Activated CD8-positive, alpha-beta memory T cell treated with anti-CD3 and anti-CD28 coated beads for 36 hours (primary cell): ENCODE measurements around the gene SMOC1. TPM values are rescaled to one million over a fixed set of nuclear protein-coding genes. Genes with fewer than 3 reads are reported as not detected.

Source experiments
- CTCF ChIA-PET: fragments of 350-600 bp; sonication (Branson Sonifier 250); formaldehyde crosslinking; loops from one replicate; lab custom pipeline; 2021; ENCODE audit warnings: antibody characterized with exemption; lab: Charles Lee
- POLR2A ChIA-PET: fragments of 350-600 bp; sonication (Branson Sonifier 250); formaldehyde crosslinking; loops from one replicate; lab custom pipeline; 2021; ENCODE audit warnings: antibody characterized with exemption; lab: Charles Lee
- total RNA-seq, 2 experiments: library from RNA; stranded (reverse); gene quantifications; one replicate each; pipeline ENCODE4 v1.2.3, GENCODE V29; 2021

Gene SMOC1, protein sequence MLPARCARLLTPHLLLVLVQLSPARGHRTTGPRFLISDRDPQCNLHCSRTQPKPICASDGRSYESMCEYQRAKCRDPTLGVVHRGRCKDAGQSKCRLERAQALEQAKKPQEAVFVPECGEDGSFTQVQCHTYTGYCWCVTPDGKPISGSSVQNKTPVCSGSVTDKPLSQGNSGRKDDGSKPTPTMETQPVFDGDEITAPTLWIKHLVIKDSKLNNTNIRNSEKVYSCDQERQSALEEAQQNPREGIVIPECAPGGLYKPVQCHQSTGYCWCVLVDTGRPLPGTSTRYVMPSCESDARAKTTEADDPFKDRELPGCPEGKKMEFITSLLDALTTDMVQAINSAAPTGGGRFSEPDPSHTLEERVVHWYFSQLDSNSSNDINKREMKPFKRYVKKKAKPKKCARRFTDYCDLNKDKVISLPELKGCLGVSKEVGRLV
- total RNA-seq, result not detected

DNA sequence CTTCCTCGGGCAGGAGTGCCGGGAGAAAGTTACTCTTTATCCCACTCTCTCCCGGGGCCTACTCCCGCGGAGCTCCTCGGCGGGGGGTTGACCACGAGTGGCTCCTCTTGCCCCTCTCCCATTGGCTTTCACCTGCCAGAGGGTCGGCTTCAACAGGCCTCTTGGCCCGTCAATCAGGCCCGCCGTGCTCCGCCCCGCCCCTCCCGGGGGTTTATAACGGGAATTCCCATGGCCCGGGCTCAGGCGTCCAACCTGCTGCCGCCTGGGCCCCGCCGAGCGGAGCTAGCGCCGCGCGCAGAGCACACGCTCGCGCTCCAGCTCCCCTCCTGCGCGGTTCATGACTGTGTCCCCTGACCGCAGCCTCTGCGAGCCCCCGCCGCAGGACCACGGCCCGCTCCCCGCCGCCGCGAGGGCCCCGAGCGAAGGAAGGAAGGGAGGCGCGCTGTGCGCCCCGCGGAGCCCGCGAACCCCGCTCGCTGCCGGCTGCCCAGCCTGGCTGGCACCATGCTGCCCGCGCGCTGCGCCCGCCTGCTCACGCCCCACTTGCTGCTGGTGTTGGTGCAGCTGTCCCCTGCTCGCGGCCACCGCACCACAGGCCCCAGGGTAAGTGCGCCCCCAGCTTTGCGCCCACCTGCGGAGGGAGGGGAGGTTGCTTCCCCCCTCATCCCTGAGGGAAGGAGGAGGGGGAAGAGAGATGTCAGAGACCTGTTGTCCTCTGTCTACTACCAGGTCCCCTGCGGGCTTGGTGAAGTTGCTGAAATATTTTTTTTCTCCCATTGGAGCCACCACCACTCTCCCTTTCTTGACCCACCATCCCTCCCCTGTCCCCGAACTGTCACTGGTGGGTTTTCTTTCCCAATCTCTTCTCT is at the start of gene SMOC1:
TSS of gene SMOC1 (plus strand) at position 242 of the 869 bp plus-strand sequence. CDS start at position 505, 263 bp downstream.
- POLR2A ChIA-PET, result no interaction called here

DNA sequence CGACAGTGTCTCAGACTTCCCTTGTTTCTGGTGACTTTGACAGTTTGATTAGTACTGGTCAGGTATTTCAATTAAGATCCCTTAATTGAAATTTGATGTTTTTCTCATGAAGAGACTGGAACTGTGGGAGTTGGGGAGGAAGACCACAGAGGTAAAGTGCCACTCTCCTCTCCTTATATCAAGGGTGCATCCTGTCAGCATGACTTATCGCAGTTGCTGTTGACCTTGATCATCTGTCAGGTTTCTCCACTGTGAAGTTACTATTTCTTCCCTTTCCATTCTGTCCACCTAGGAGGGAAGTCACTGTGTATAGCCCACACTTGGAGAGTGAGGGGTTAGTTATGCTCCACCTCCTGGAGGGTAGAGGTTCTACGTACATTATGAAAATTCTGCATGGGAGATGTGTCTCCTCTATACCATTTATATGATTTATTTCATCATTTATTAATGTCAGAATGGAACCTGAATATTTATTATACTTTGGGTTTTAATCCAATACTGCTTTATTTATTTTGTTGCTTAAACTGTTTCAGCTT is 40.3 kb upstream of the SMOC1 start:
- CTCF ChIA-PET, result no interaction called here
- POLR2A ChIA-PET, result no interaction called here

More for the DNA sequence above, at the start of gene SMOC1:
- CTCF ChIA-PET, result no interaction called here

DNA sequence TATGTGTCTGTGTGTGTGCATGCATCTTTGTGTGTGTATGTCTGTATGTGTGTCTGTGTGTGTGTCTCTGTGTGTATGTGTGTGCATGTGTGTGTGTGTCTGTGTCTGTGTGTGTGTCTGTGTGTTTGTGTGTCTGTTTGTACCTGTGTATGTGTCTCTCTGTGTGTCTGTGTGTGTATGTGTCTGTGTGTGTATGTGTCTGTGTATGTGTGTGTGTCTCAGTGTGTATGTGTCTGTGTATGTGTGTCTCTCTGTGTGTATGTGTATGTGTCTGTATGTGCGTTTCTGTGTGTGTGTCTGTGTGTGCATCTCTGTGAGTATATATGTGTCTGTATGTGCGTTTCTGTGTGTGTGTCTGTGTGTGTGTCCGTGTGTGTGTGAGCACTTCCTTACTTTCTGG is 39.6 kb upstream of the SMOC1 start:
- ChIA-PET POLR2A (no interaction called here), CTCF (no interaction called here)

DNA sequence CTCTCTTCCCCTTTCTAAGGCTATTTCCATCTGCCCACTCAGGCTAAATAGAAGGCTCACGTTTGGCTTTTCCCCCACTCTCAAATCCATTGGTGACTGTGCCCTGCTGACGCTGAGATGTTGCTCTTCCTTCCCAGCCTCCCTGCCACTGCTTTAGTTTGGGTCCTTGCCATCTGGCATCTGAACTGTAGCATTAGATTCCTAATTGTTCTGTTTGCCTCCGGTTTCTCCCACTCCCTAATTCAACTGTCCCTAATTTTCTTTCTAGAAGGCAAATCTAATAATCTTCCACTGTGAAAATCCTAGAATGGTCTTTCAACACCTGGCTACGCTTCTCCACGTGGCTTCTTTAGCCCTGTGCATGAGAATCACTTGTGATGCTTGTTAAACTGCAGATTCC is 37.6 kb upstream of the SMOC1 start:
- POLR2A ChIA-PET, result no interaction called here
- CTCF ChIA-PET, result no interaction called here

DNA sequence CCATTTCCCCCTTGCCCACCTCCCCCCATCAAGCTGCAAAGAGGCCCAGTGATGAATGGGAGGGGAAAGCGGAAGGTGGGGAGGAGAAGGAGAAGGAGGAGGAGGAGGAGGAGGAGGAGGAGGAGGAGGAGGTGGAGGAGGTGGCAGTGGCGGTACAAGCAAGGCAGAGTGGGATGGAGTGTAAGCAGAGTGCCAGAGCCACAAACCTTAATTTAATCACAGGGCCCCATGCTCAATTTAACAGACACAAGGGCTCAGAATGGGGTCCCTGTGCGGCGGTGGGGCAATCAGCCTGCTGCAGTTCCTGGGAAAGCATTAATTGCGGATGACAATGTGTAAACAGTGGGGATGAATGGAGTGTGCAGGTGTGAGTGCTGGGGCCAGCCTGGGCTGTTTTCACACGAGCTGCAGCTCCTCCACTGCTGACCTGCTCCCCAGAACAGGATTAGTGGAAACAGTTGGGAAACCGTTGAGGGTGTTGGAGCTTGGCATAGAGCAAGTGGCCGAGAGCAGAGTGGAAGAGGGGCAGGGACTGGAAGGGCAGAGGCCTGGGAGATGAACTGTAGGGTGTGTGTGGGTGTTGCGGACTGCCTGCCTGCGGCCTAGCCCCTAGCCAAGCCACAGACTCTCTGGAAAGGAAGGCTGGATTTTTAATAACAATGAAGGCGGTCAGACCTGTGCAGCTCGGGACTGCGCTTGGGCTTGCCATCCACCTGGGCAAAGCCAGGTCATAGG is 36.4 kb upstream of the SMOC1 start:
- ChIA-PET CTCF (no interaction called here), POLR2A (no interaction called here)

DNA sequence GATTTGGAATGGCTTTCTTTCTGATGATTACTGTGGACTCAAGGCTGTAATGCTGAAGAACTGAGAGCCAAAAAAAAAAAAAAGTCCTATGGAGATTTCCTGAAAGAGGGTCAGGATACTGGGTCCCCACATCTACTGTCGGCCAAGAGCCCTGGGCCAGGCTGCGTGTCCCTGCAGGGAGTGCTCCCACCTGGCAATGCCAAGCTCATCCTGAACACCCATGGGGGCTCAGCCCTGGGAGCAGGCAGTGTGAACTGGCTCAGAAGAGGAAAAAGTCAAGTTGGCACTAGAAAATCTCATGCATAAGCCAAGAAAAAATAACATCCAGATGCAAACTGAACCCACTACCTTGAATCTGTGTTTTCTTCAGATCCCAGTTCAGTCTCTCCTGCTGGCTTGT is 35.0 kb upstream of the SMOC1 start:
- POLR2A ChIA-PET, result no interaction called here

DNA sequence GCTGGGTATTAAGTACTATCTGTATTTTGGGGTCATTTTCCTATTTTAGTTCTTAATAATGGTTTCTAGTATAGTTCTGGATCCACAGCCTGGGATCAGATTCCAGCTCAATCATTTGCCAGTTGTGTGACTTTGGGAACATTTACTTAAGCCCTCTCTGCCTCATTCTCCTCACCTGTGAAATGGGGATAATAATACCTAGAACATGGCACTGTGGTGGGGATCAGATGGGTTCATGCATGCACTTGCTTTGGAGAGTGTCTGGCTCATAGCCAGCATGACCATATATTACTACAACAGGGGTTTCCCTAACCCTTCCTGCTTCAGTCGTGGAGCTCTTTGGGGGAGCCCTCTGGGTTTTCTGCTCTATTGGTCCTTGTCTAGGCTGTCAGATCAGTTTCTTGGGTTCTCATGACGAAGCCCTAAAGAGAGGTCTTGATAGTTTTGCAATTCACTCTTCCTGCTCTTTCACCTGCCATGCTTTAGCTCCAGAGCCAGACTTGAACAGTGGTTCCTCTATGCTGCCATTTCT is 34.1 kb upstream of the SMOC1 start:
- CTCF ChIA-PET, result no interaction called here
- POLR2A ChIA-PET, result interaction anchor here (0.6 kb wide), 1 partner anchor 1149 kb away, joined by 3 read pairs; no protein-coding TSS in a partner anchor

More for the DNA sequence above, 35.0 kb upstream of the SMOC1 start:
- CTCF ChIA-PET, result no interaction called here

DNA sequence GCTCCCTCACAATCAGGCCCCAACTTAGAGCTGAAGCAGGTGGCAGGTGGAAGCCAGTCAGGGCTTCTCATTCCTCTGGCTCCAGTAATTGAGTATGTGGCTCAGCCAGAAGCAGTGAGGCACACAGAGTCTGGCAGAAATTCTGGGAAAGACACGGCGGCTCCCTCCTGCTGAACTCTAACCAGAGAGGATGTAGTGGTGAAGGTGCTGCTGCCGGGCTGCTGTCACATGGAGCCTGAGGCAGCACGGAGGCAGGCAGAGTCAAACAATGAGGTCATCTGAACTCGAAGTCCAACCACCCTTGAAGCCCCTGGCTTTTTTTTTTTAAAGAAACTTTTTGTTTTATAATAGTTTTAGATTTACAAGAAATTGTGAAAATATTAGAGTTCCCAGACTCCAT is 33.4 kb upstream of the SMOC1 start:
- ChIA-PET POLR2A (interaction anchor here (0.6 kb wide), 1 partner anchor 1148 kb away, joined by 3 read pairs; no protein-coding TSS in a partner anchor), CTCF (no interaction called here)

DNA sequence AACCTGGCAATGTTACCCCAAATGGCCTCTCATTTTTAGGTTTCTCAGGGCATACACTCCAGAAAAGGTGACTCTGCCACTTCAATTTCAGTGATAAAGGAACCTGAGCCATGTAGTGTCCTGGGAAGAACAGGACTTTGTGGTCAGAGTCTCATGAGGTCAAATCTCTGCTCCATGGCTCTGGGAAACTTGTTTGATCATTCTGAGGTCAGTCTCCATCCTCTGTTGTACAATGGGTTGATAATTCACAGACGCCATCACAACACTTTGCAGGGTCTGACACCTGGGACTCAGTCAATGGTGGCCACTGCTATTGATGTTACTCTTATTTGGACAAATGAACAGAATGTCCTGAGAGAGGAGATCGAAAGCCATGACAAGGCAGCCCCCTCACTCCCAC is 31.1 kb upstream of the SMOC1 start:
- ChIA-PET POLR2A (no interaction called here), CTCF (no interaction called here)

DNA sequence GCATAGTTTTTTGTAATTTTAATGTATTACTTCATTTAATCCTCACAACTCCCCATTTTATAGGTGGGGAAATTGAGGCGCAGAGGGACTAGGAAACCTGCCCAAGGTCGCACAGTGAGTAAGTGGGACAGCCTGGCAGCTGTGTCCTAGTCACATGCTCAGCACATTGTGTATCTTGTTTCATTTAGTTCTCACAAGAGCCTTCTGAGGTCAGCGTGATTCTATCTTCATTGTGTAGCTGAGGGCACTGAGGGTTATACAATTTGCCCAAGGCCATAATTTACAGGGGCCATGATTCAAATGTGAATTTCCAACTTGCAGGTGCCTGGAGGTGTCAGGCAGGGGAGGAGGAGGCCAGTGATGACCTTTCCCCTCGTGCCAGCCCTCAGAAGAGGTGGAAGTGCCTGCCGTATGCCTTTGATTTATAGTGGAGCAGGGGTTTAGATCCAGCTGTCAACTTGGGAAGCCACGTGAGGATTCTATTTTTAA is 30.3 kb upstream of the SMOC1 start:
- POLR2A ChIA-PET, result no interaction called here

DNA sequence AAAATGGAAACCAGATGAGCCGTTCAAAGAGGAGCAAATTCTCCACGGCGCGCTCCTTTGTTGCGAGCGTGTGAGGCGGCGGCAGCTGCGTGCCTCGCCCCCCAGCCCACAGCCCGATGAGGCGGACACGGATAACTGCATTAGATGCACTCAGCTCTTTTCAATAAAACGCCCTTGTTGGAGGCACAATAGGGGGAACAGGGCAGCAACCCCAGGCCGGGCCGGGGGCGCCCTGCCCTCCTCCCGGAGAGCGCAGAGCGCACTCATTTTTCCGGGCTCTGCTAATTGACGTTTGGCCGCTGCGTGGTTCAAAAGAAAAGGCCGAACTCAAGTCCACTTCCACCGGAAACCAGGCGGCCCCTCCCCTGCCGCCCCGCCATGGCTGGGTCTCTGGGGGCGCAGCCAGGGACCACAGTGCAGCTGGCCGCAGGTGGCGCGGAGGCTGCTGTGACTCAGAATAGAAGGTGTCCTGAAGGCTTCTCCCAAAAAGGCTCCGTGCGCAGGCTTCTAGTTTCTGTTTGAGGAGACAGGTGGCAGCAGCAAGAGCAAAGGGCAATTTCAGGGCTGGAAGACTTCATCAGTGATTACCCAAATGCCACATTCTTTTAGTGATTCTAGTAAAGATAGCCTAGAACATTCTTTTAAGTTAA is 29.0 kb upstream of the SMOC1 start:
- POLR2A ChIA-PET, result no interaction called here
- CTCF ChIA-PET, result no interaction called here

More for the DNA sequence above, 30.3 kb upstream of the SMOC1 start:
- CTCF ChIA-PET, result interaction anchor here (1.2 kb wide), 1 partner anchor 179 kb away, joined by 3 read pairs; no protein-coding TSS in a partner anchor

DNA sequence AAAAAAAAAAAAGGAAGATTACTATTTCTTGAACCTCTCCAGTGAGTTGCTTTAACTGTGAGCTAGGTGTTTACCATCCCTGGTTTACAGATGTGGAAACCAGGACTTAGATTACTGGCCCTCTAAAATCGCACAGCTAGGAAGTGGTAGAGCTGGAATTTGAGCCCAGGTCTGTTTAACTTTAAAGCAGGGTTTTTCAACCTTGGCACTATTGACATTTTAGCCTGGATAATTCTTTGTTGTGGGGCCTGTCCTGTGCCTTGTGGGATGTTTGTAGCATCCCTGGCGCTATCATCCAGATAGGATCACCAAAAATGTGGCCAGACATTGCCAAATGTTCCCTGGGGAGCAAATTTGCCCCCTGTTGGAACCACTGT is 28.5 kb upstream of the SMOC1 start:
- CTCF ChIA-PET, result no interaction called here
- POLR2A ChIA-PET, result no interaction called here

DNA sequence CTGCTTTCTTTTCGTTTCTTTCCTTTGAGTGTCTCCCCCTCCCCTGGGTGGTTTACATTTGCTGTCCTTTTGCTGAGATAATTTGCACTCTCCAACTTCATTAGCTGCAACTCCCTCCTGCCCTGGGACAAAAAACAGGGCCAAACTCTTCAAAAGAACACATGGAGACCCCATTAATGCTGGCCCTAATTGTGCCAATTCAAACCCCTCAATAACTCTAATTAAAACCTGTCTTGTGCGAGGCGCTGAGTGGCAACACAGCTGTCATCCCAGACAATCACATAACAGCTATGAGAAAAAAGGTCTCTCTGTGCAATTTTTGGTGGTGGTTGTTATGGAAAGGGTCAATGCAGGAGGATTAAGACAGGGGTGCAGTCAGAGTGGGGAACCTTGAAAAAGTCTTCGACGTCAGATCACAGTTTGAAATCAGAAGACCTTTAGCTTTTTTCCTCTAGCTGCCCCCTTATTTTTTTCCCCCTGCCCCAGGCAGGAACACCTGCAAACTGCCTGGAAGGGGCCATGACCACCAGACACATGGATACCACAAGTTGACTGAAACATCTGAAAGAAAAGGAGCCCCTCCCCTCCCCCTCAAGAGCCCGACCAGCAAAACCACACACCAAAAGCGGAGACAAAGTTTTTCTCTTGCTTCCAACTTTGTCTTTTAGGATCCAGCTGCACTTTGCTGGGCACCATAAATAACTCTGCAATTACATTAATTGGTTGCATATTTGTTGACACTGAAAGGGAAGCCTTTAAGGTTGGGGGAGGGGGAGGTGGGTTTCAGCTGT is 26.5 kb upstream of the SMOC1 start:
- ChIA-PET CTCF (no interaction called here), POLR2A (no interaction called here)

DNA sequence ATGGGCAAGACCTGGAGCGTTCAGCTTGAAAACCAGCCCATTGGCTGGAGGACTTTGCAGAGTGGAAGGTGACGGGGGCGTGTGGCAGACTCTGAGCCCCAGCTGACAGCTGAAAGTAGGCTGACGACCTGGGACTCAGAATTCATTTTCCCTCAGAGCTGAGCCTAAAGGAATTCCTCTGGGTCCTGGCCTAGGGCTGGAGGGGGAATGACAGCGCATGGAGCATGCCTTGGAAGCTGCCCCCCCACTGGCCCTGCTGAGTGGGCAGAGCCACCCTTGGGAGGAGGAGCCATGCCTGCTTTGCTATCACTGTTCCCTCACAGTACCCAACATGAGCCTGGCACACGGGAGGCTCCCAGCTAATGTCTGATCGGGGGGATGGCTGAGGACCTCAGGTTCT is 25.4 kb upstream of the SMOC1 start:
- CTCF ChIA-PET, result no interaction called here
- POLR2A ChIA-PET, result no interaction called here

DNA sequence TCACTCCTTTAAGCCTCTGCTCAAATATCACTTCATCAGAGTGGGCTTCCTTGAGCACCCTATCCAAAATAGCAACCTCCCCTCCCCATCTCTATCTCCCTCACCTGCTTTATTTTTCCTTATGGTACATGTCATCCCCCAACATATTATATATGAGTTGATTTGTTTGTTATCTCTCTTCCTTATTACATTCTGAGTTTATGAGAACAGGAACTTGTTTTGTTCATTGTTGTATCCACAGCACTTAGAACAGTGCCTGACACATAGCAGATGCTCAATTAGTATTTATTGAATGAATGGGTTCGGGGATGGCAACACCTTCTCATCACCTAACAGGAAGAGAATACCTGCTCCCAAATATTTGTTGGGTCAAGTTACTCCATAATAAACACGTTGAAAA is 24.6 kb upstream of the SMOC1 start:
- ChIA-PET CTCF (no interaction called here), POLR2A (no interaction called here)

DNA sequence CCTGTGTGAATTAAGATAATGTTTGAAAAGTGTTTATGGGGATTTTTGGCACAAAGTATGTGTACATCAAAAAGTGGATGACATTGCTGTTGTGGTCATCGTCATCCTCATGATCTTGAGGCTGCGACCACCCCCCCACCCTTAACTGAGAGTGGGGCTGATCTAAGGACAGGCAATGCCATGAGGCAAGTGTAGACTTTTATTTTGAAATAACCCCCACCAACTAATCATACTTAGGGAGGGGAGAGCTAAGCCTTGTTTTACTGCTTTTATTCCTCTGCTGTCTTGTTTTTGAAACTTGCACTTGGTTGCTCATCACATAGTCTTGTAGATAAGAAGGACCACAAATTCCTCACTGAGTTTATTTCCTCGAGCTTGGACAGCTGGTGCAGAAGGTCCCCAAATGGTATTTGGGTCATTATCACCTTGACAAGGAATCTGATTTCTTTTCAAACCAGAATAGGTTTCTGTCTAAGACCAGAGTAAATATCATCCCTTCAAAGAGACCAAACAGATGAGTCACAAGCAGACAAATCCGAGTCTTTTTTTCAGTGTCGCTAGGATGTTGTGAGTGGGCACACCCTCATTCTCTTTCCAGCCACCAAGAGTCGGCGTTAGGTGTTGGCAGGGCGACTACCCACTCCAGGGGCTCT is 23.9 kb upstream of the SMOC1 start:
- POLR2A ChIA-PET, result no interaction called here
- CTCF ChIA-PET, result no interaction called here

DNA sequence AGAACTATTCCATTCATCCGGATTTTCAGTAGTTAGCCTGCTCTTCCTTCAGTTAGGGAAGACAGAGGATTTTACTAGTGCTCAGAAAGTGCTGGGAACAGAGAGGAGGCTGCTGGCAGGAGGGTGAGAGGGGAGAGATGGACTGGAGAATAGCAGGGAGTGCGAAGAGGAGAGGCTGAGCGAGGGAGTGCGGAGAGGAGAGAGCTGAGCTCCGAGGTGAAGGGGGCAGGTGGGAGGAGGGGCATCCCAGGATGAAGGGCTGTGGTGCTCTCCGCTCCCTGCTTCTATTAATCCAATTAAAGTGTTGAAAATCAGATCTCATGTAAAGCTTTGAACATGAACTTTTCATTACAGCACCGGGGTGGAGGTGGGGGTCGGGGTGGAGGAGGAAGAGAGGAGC is 20.4 kb upstream of the SMOC1 start:
- ChIA-PET CTCF (no interaction called here), POLR2A (no interaction called here)
